ENCODE results near the gene ANKRD13C.

The ANKRD13C gene

DNA sequence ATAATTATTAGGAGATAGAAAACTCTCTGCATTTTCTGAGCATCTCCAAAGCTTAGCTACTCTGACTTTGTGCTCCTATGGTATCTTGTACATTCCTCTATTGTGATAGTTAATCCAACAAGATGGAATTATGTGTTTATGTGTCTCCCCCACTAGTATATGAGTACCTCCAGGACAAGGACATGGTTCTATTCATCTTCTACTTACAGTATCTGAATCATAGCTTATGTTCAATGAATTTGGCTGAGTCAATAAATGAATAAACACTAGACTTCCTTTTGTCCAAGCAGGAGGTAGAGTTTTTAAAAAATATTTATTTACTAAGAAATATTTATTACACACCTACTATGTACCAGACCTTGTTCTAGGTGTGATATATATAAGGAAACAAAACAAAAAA lies 38.1 kb upstream of the ANKRD13C start:
- TF ChIP-seq, protein P1, sequence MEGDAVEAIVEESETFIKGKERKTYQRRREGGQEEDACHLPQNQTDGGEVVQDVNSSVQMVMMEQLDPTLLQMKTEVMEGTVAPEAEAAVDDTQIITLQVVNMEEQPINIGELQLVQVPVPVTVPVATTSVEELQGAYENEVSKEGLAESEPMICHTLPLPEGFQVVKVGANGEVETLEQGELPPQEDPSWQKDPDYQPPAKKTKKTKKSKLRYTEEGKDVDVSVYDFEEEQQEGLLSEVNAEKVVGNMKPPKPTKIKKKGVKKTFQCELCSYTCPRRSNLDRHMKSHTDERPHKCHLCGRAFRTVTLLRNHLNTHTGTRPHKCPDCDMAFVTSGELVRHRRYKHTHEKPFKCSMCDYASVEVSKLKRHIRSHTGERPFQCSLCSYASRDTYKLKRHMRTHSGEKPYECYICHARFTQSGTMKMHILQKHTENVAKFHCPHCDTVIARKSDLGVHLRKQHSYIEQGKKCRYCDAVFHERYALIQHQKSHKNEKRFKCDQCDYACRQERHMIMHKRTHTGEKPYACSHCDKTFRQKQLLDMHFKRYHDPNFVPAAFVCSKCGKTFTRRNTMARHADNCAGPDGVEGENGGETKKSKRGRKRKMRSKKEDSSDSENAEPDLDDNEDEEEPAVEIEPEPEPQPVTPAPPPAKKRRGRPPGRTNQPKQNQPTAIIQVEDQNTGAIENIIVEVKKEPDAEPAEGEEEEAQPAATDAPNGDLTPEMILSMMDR (IDR thresholded peaks at IDR 0.05; ENCODE audit: insufficient read depth, low read length, missing control alignments): no peak
- no peak overlapping the region for H3K4me3 ChIP-seq (ENCODE audit: low read depth, low read length)
- DNase-seq (ENCODE audit: low read depth, low spot score): no peak
- POLR2A ChIA-PET: no interaction called here
- CTCF ChIA-PET: no interaction called here

DNA sequence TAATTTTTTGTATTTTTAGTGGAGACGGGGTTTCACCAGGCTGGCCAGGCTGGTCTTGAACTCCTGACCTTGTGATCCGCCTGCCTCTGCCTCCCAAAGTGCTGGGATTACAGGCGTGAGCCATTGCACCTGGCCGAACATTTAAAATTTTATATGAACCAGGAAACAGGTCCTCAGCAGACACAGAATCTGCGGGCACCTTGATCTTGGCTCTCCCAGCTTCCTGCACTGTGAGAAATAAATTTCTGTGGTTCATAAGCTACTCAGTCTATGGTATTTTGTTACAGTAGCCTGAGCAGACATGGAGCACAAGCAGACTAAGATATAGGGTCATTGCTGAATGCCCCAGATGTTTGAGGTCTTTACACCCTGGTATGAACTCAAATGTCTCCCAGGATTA lies 33.0 kb upstream of the ANKRD13C start:
- TF ChIP-seq, protein P1 (IDR thresholded peaks at IDR 0.05; ENCODE audit: insufficient read depth, low read length, missing control alignments): no peak
- no peak overlapping the region for H3K4me3 ChIP-seq (ENCODE audit: low read depth, low read length)
- ChIA-PET POLR2A (no interaction called here), CTCF (no interaction called here)
- no peak for DNase-seq (ENCODE audit: low read depth, low spot score)

DNA sequence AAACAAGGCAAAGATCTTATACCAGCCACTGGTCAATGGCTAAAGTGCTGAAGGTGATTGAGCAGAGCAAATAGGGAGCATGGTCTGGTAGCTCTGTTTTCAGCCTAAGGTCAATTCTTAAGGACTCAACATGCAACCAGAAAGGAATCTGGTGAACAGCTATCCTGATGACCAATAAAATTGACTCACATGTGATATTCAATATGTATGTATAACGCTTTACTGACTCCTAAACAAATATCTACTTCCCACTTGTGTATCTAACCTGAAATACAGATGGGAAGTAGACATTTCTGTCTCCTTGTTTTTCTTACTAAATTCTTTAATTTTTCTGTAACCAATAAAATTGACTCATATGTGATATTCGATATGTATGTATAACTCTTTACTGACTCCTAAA lies 31.6 kb upstream of the ANKRD13C start:
- ChIA-PET CTCF (interaction anchor here (0.6 kb wide), 1 partner anchor 88 kb away, joined by 3 read pairs; no protein-coding TSS in a partner anchor), POLR2A (no interaction called here)
- TF ChIP-seq, protein P1 (IDR thresholded peaks at IDR 0.05; ENCODE audit: insufficient read depth, low read length, missing control alignments): no peak
- H3K4me3 ChIP-seq (ENCODE audit: low read depth, low read length): no peak overlapping the region
- DNase-seq (ENCODE audit: low read depth, low spot score): no peak

DNA sequence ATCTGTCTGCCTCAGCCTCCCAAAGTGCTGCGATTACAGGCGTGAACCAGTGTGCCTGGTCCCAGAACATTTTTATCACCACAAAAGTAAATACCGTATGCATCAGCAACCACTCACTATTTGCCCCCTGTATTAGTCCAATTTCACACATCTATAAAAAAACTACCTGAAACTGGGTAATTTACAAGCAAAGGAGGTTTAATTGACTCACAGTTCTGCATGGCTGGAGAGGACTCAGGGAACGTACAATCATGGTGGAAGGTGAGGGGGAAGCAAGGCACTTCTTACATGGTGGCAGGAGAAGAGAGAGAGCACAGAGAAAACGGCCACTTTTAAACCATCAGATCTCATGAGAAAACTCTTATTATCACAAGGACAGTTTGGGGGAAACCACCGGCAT lies 31.0 kb upstream of the ANKRD13C start:
- DNase-seq (ENCODE audit: low read depth, low spot score): no peak
- ChIA-PET CTCF (no interaction called here), POLR2A (no interaction called here)
- H3K4me3 ChIP-seq (ENCODE audit: low read depth, low read length): no peak overlapping the region
- TF ChIP-seq, protein P1 (IDR thresholded peaks at IDR 0.05; ENCODE audit: insufficient read depth, low read length, missing control alignments): no peak

DNA sequence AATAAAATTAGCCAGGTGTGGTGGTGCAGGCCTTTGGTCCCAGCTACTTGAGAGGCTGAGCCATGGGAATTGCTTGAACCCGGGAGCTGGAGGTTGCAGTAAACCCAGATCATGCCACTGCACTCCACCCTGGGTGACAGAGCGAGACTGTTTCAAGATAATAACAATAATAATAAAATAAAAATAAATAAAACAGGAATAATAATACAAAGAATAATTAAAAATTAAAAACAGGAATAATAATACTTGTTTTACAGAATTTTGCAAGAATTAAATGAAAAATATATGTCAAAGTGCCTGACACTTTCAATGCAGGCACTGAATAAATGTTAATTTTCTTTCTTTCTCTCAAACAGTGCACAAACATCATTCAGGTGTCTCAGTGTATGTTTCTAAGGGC lies 30.0 kb upstream of the ANKRD13C start:
- POLR2A ChIA-PET: no interaction called here
- CTCF ChIA-PET: no interaction called here
- TF ChIP-seq, protein P1 (IDR thresholded peaks at IDR 0.05; ENCODE audit: insufficient read depth, low read length, missing control alignments): no peak

DNA sequence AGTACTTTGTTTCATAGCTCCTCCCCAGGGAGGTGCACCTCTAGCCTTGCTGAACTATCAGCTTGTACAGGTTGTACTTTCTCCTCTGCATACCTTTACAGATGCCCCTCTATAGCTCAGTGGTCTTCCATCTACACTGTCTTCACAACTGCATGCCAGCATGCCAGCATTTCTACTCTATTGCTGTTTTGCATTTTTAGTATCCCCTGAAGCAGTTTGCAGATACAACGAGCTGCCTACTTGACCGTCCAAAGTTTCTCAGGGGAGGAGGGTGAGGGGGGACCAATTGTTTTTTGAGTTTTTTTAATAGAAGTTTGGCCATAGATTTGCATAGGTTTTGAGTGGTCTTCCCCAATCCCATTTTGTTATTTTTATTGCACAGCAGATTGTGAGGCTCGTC lies 29.0 kb upstream of the ANKRD13C start:
- H3K4me3 ChIP-seq (ENCODE audit: low read depth, low read length): no peak overlapping the region
- no peak for DNase-seq (ENCODE audit: low read depth, low spot score)
- CTCF ChIA-PET: no interaction called here
- TF ChIP-seq, protein P1 (IDR thresholded peaks at IDR 0.05; ENCODE audit: insufficient read depth, low read length, missing control alignments): no peak
- POLR2A ChIA-PET: no interaction called here

More for the DNA sequence above, 30.0 kb upstream of the ANKRD13C start:
- no peak for DNase-seq (ENCODE audit: low read depth, low spot score)
- no peak overlapping the region for H3K4me3 ChIP-seq (ENCODE audit: low read depth, low read length)

Data from AG04449 (cell line).